ENCODE results near the gene PNPO. TPM values are rescaled to one million over a fixed set of nuclear protein-coding genes. Genes with fewer than 3 reads are reported as not detected.
A peak's percentile ranks its signal among the peaks of the same experiment; 100 is the strongest.

PNPO gene
- polyA plus RNA-seq, 1 donor from 2014 or later, result 1.7 TPM

GRCh38 chr17:47978324-47978723 is 37.0 kb downstream of the PNPO start:
- Histone ChIP-seq H3K79me2 (replicated peaks; ENCODE audit: insufficient read depth, low read length) (no peaks in the 10 kb centered on the region), H4K20me1 (ENCODE audit: insufficient read depth) (no peaks in the 10 kb centered on the region), H3F3A (ENCODE audit: insufficient read depth, low read length, poor library complexity, severe bottlenecking) (no peaks in the 10 kb centered on the region), H3K9ac (ENCODE audit: low read length) (no peak overlapping the region), H3K4me3 (ENCODE audit: low read length) (no peak overlapping the region), H3K9me3 (ENCODE audit: low read length) (no peaks in the 10 kb centered on the region), H3K4me2 (ENCODE audit: low read length) (no peak overlapping the region), H2AFZ (ENCODE audit: low read depth, low read length) (no peak overlapping the region), H3K27me3 (ENCODE audit: insufficient read depth, low read depth, low read length) (no peaks in the 10 kb centered on the region), H3K36me3 (ENCODE audit: insufficient read depth, low read length) (peaks cover 4% of the 10 kb centered on the region), H3K9me2 (ENCODE audit: insufficient read depth, low read length) (no peaks in the 10 kb centered on the region), H3K27ac (ENCODE audit: low read length) (no peak overlapping the region)
- TF ChIP-seq TAF1 (IDR thresholded peaks at IDR 0.05; ENCODE audit: low read depth) (no peak), CTCF (IDR thresholded peaks at IDR 0.05; ENCODE audit: poor library complexity, severe bottlenecking) (peak; percentile 94), EP300 (conservative IDR thresholded peaks at IDR 0.05; ENCODE audit: poor library complexity, severe bottlenecking) (no peak), MXI1 (conservative IDR thresholded peaks at IDR 0.05; ENCODE audit: poor library complexity, severe bottlenecking) (no peak), EZH2 (IDR thresholded peaks at IDR 0.05; ENCODE audit: borderline replicate concordance, insufficient read depth, low read length, poor library complexity, severe bottlenecking) (no peak), RAD21 (conservative IDR thresholded peaks at IDR 0.05) (peak; percentile 98), SMC3 (conservative IDR thresholded peaks at IDR 0.05; ENCODE audit: poor library complexity) (peak; percentile 100), POLR2AphosphoS5 (IDR thresholded peaks at IDR 0.05) (no peak)

DNA sequence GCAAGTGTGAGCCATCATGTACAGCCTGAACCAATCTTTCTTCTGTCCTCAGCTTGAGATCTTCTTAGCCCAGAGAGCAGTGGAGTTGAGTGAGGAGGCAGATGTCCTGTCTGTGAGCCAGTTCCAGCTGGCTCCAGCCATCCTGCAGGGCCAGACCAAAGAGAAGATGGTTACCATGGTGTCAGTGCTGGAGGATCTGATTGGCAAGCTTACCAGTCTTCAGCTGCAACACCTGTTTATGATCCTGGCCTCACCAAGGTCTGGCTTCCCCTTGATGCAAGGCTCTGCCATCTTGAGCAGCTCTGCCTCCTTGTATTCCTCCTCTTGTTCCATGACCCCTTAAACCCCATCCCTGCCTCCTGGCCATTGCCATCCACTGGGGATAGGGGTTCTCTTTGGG is 39.2 kb downstream of the PNPO start:
- H3F3A ChIP-seq (ENCODE audit: insufficient read depth, low read length, poor library complexity, severe bottlenecking), result no peaks in the 10 kb centered on the region
- no peak overlapping the region for H3K4me2 ChIP-seq (ENCODE audit: low read length)
- no peak overlapping the region for H3K27ac ChIP-seq (ENCODE audit: low read length)
- no peaks in the 10 kb centered on the region for H3K79me2 ChIP-seq (replicated peaks; ENCODE audit: insufficient read depth, low read length)
- TF ChIP-seq RAD21 (conservative IDR thresholded peaks at IDR 0.05), result no peak
- no peak for TF ChIP-seq POLR2AphosphoS5 (IDR thresholded peaks at IDR 0.05)
- TF ChIP-seq TAF1 (IDR thresholded peaks at IDR 0.05; ENCODE audit: low read depth), result no peak
- no peak for TF ChIP-seq EZH2 (IDR thresholded peaks at IDR 0.05; ENCODE audit: borderline replicate concordance, insufficient read depth, low read length, poor library complexity, severe bottlenecking)
- TF ChIP-seq, protein P1, sequence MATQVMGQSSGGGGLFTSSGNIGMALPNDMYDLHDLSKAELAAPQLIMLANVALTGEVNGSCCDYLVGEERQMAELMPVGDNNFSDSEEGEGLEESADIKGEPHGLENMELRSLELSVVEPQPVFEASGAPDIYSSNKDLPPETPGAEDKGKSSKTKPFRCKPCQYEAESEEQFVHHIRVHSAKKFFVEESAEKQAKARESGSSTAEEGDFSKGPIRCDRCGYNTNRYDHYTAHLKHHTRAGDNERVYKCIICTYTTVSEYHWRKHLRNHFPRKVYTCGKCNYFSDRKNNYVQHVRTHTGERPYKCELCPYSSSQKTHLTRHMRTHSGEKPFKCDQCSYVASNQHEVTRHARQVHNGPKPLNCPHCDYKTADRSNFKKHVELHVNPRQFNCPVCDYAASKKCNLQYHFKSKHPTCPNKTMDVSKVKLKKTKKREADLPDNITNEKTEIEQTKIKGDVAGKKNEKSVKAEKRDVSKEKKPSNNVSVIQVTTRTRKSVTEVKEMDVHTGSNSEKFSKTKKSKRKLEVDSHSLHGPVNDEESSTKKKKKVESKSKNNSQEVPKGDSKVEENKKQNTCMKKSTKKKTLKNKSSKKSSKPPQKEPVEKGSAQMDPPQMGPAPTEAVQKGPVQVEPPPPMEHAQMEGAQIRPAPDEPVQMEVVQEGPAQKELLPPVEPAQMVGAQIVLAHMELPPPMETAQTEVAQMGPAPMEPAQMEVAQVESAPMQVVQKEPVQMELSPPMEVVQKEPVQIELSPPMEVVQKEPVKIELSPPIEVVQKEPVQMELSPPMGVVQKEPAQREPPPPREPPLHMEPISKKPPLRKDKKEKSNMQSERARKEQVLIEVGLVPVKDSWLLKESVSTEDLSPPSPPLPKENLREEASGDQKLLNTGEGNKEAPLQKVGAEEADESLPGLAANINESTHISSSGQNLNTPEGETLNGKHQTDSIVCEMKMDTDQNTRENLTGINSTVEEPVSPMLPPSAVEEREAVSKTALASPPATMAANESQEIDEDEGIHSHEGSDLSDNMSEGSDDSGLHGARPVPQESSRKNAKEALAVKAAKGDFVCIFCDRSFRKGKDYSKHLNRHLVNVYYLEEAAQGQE (IDR thresholded peaks at IDR 0.05; ENCODE audit: borderline replicate concordance), result no peak
- H3K9me2 ChIP-seq (ENCODE audit: insufficient read depth, low read length), result no peaks in the 10 kb centered on the region
- H3K27me3 ChIP-seq (ENCODE audit: insufficient read depth, low read depth, low read length), result no peaks in the 10 kb centered on the region
- H3K9me3 ChIP-seq (ENCODE audit: low read length), result no peaks in the 10 kb centered on the region
- H3K36me3 ChIP-seq (ENCODE audit: insufficient read depth, low read length), result peaks cover 4% of the 10 kb centered on the region
- H4K20me1 ChIP-seq (ENCODE audit: insufficient read depth), result no peaks in the 10 kb centered on the region
- no peak overlapping the region for H3K4me3 ChIP-seq (ENCODE audit: low read length)
- H2AFZ ChIP-seq (ENCODE audit: low read depth, low read length), result no peak overlapping the region
- no peak overlapping the region for H3K9ac ChIP-seq (ENCODE audit: low read length)

Measured in neural cell (in vitro differentiated cells).